Lung microvascular endothelial cell (primary cell): ENCODE results near the gene S100A10. TPM values are rescaled to one million over a fixed set of nuclear protein-coding genes. Genes with fewer than 3 reads are reported as not detected.
A peak's percentile ranks its signal among the peaks of the same experiment; 100 is the strongest.

Source experiments
- DNase-seq, 2 donors: peaks; one replicate each; pipeline versions ENCODE4 v3.0.0 to v3.0.0-alpha.2; 2010; ENCODE audit warnings: low read depth in 2 of 2
- total RNA-seq: library from RNA; depleted of rRNA; stranded (reverse); fragments of >200 nt; gene quantifications from 2 replicates; pipeline ENCODE4 v1.2.1, GENCODE V29; 2014

S100A10 gene
- total RNA-seq, 1 donor from 2014 or later = 147 TPM

DNA sequence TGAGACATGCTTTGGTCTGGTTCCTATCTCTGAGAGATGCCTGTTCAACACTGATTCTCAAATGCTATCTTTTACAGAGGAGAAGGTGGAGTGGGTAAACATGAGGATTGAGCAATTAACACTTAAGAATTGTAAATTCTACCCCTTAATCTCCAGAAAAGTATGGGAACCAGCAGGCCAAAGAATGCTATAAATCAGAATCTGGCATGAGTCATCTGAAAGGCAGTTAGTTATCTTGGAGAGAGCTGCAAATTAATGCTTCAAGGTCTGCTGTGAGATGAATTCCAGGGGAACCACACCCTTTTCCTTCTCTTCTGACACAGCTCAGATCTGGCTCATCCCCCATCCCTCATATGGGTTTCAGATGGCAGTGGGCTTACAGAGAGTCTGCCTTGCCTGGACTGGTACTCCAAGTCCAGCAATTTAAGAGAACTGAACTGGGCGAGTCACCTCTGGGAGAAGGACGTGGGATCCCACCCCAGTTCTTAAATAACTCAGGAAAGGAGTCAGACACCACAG is 5.2 kb downstream of the S100A10 start:
- peak in 1 of 2 donors; percentile 82 for DNase-seq

DNA sequence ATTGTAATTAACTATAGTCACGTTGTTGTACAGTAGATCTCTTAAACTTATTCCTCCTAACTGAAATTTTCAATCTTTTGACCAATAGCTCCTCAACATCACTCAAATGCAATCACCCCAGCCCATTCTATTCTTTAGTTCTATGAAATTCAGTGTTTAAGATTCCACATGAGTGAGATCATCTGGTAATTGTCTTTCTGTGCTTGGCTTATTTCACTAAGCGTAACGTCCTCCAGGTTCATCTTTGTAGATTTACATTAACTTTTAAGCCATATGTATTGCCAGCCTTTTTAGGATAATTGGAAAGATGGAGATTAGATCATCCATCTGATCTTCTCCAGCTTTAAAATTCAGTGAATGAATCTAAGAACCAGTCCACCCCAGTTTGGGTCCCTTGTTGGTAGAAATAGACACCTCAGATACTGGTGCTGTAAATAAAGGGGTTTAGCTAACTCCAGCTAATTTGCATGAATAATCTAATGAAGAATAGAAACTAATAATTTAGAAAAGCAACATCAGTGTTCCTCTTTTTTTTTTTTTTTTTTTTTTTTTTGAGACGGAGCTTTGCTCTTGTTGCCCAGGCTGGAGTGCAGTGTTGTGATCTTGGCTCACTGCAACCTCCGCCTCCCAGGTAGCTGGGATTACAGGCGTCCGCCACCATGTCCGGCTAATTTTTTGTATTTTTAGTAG is 7.0 kb downstream of the S100A10 start:
- DNase-seq = peak in 1 of 2 donors; percentile 36

GRCh38 chr1:151985768-151986167 is 7.9 kb downstream of the S100A10 start:
- no peak for DNase-seq

DNA sequence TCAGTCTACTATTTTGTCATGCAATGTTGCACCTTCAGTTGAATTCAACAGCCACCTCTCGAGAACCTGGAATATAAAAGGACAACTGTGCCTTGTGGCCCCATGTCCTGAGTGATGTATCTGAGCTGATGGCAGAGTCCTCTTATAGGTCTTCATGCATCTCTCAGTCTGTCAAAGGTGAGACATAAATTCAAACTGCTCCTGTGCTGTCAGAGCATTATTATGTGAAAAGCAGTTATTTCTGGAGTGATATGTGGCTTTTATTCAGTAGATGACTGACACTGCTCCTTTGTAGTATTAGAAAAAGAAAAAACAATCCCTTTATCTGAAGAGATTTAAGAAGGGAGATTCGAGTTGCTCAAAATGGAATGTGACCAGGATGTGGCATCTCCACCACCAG is 8.4 kb downstream of the S100A10 start:
- DNase-seq = no peak

- no peak for DNase-seq
Observed at GRCh38 chr1:151984313-151984956, 9.2 kb downstream of the S100A10 start.

DNA sequence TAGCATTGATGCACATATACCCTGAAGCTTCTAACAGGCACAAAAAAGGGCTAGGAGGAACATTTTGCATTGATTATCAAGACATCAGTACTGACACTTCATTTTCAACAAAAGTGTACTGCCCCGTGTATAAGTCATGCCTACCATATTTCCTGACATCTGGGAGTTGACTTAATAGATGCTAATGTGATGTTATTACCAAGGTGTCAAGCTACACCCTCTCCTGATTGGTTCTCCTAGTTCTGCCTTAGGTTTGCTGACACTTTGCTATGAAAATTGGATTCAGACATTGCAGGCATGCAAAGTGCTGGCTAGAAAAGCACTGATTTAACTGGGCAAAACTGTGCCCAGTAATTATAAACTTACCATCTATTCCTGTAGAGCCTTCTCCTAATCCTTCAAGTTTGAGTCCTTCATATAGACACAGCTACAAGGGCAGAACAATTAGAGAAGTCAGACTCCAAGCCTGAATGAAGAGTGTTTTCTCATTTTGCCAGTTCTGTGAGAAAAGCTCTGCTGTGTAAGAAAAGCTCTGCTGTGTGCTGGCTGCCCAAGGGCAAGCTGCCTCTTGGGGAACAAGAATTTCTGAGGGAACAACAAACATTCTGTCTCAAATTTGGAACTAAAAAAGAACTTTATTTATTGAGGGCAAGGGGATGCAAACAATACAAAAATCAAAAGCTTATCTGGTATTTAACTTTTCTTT is 11.2 kb downstream of the S100A10 start:
- DNase-seq = no peak

- DNase-seq = peak in 1 of 2 donors; percentile 30
Observed at GRCh38 chr1:151981178-151981525, 12.5 kb downstream of the S100A10 start.

- DNase-seq = peak; percentile 53 to 97
Observed at GRCh38 chr1:151980287-151981177, 13.1 kb downstream of the S100A10 start.

DNA sequence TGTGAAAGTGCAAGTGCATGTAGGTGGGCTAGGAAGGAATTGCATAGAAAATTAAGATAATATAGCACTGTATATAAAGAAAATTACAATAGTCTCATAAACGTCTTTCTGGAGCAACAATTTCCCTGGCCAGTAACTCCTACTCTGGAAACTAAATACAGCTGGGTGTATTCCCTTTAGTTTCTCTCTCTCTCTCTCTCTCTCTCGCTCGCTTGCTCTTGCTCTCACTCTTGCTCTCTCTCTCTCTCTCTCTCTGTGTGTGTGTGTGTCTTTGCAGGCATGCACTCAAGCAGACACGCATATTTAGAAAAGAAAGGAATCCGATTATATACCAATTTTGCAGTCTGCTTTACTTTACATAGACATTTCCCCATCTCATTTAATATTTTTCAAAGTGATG is 14.7 kb downstream of the S100A10 start:
- no peak for DNase-seq

GRCh38 chr1:151977662-151978230 is 15.9 kb downstream of the S100A10 start:
- no peak for DNase-seq

DNA sequence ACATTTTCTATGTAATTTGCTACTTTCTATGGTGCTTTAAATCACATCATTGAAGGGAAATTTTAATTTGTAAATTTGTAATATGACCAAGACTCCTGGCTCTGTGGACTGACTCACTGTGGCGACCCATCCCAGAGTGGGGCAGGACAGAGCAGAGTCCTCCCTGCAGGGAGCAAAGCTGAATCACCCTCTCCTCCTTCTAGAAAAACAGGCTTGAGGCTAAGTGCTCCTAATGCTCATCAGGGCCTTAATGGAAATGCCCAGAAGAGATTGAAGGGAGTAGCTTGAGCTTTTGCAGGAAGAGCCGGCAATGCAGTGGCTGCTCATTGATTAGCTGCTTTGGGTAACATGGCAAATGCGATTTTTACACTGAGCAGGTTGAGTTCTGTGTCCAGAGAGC is 16.8 kb downstream of the S100A10 start:
- no peak for DNase-seq

DNA sequence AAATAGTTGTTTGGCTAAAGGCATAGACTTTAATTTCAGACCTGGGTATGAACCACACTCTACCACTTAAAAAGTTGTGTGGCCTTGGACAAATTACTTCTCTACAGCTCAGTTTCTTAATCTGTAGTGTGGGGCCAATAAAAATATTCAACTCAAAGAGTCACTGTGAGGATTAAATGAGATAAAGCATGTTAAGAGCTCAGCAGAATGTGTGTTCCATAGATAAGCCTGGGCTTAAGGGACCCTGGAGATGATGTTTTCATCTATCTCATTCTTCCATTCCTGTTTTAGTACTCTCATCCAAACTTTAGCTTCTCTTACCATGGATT is 17.7 kb downstream of the S100A10 start:
- no peak for DNase-seq

DNA sequence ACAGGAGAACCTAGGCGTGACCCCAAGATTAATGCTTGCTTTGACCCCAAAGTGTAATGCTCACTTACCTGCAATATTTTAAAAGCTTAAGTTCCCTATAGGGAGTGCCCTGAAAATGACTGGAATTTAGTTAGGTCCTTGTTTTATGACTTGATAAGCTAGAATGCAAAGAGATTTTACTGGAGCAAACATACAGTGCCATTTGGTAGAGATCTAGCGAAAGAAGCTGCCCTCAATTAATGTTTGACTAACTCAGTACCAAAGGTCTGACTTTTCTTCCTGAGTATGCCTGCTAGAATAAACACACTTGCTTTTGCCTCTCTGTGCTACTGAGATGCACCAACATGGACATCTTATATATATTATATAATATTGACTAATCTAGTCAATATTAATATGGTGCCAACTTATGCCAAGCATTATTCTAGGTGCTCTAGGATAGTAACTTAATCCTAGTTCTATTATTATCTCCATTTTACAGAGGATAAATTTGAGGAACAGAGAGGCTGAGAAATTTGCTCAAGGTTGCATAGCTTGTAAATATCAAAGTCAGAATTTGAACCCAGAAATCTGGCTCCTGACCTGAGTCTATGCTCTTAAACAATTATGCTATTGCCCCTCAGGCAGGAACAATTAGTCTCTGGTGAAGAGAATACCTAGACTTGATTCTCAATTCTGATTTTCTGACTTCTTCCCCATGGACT is 18.2 kb downstream of the S100A10 start:
- no peak for DNase-seq

GRCh38 chr1:151972542-151973248 is 21.0 kb downstream of the S100A10 start:
- peak in 1 of 2 donors; percentile 90 for DNase-seq

GRCh38 chr1:151970626-151971025 is 23.0 kb downstream of the S100A10 start:
- DNase-seq = no peak

GRCh38 chr1:151970128-151970527 is 23.5 kb downstream of the S100A10 start:
- DNase-seq = no peak

GRCh38 chr1:151968791-151969399 is 24.8 kb downstream of the S100A10 start:
- DNase-seq = no peak

DNA sequence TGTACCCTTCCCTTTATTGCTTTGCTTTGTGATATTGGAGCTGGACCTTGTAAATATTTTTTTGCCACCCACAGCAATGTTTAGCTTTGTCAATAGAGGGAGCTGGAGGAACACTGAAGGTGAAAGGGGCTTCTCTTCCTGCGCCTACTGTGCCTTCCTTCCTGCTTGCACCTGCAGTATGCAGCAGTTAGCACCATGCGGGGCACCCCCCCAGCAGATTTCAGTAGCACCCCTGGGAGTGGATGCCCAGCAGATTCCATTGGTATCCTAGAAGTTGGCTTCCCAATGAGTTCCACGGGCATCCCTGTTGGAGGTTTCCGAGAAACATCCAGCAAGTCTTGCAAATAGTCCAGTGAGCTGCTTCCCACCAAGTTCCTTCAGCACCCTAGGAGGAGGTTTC is 25.6 kb downstream of the S100A10 start:
- DNase-seq = peak; percentile 52 to 70

DNA sequence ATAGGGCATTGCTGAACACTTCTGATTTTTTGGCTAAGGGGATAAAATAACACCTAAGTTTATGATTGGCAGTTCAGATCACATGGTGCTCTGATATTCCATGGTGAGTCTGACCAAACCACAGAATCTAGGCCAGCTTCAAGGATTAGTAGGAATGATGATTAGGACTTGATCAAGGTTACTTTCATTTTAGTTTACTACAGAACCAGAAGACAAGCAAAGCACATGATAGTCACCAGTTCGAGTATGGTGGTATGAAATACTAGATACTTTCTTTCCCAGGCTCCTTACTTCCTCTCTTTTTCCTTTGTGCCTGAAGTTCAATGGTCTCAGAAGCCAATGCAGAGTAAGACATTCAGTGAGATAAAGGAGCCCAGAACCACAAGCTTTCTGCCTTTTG is 26.6 kb downstream of the S100A10 start:
- no peak for DNase-seq

GRCh38 chr1:151966061-151966460 is 27.6 kb downstream of the S100A10 start:
- peak in 1 of 2 donors; percentile 32 for DNase-seq
